Suprapubic skin (tissue), 4 donors: ENCODE results near the gene RSF1.

Source experiments
- EP300 ChIP-seq: sonication (generic); formaldehyde crosslinking; IDR thresholded peaks from one replicate; pipeline ENCODE4 v1.6.1; 2017; ENCODE audit warnings: antibody characterized with exemption
- POLR2A ChIP-seq, 2 donors: fragments of 450-650 bp; IDR thresholded peaks; one replicate each; pipeline ENCODE4 v1.6.1; 2017; ENCODE audit warnings: antibody characterized with exemption in 2 of 2, mild to moderate bottlenecking in 2 of 2, moderate library complexity in 2 of 2
- POLR2AphosphoS5 ChIP-seq, 3 donors: sonication (generic); formaldehyde crosslinking; IDR thresholded peaks; one replicate each; pipeline ENCODE4 v1.6.1; 2017; ENCODE audit warnings: antibody characterized with exemption in 3 of 3
- TF ChIP-seq, protein P1 (sequence below), 2 donors: fragments of 200-600 bp in 1 of 2; fragments of 450-650 bp in 1 of 2; sonication (generic) in 1 of 2; IDR thresholded peaks; one replicate each; pipeline ENCODE4 v1.5.1; 2016 to 2019; ENCODE audit warnings: antibody characterized with exemption in 2 of 2, mild to moderate bottlenecking in 1 of 2, moderate library complexity in 1 of 2

DNA sequence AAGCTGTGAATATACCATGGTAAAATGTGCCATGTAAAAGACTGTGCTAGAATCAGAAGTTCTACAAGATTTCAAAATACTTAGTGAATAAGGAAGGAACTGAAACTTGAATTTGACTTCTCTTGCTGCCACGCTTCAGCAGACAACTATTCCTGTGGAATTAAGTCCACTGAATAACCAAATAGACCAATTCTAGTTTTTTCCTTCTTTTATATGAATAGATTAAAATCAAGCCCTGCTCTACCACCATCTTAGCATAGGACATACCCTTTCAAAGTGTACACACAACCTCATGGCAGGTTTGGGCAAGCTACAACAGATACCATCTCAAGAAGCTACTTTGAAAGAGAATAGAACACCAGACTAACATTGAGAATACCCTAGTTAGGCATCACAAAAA lies 159.6 kb downstream of the RSF1 start:
- TF ChIP-seq POLR2A (IDR thresholded peaks at IDR 0.05) (no peak), EP300 (no peak), POLR2AphosphoS5 (IDR thresholded peaks at IDR 0.05) (no peak)
- TF ChIP-seq, protein P1, sequence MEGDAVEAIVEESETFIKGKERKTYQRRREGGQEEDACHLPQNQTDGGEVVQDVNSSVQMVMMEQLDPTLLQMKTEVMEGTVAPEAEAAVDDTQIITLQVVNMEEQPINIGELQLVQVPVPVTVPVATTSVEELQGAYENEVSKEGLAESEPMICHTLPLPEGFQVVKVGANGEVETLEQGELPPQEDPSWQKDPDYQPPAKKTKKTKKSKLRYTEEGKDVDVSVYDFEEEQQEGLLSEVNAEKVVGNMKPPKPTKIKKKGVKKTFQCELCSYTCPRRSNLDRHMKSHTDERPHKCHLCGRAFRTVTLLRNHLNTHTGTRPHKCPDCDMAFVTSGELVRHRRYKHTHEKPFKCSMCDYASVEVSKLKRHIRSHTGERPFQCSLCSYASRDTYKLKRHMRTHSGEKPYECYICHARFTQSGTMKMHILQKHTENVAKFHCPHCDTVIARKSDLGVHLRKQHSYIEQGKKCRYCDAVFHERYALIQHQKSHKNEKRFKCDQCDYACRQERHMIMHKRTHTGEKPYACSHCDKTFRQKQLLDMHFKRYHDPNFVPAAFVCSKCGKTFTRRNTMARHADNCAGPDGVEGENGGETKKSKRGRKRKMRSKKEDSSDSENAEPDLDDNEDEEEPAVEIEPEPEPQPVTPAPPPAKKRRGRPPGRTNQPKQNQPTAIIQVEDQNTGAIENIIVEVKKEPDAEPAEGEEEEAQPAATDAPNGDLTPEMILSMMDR (IDR thresholded peaks at IDR 0.05) = no peak
